ENCODE data around the gene MBOAT2. TPM values are rescaled to one million over a fixed set of nuclear protein-coding genes. Genes with fewer than 3 reads are reported as not detected.
A peak's percentile ranks its signal among the peaks of the same experiment; 100 is the strongest.
"Not testable (repeated sequence)": the region's sequence is repeated elsewhere in the genome, so short reads cannot be mapped to it uniquely, and the experiment has no call there.

The MBOAT2 gene
- total RNA-seq (2014; rRNA removed) (26.8 and 30.7 TPM in 2 replicates), Bru-seq, nascent RNA (percentile 86 among the genes with signal in this experiment), BruChase-seq, experiment 1, labeled RNA remaining after a 6-hour chase (percentile 73 among the genes with signal in this experiment), BruChase-seq, experiment 2, labeled RNA remaining after a 2-hour chase (percentile 71 among the genes with signal in this experiment)
- long read RNA-seq, full-length matches to known transcripts = 116 of 186 reads
- long read RNA-seq, partial matches to known transcripts = 3 of 186 reads
- long read RNA-seq, other reads (novel, unspliced or antisense) = 67 of 186 reads

DNA sequence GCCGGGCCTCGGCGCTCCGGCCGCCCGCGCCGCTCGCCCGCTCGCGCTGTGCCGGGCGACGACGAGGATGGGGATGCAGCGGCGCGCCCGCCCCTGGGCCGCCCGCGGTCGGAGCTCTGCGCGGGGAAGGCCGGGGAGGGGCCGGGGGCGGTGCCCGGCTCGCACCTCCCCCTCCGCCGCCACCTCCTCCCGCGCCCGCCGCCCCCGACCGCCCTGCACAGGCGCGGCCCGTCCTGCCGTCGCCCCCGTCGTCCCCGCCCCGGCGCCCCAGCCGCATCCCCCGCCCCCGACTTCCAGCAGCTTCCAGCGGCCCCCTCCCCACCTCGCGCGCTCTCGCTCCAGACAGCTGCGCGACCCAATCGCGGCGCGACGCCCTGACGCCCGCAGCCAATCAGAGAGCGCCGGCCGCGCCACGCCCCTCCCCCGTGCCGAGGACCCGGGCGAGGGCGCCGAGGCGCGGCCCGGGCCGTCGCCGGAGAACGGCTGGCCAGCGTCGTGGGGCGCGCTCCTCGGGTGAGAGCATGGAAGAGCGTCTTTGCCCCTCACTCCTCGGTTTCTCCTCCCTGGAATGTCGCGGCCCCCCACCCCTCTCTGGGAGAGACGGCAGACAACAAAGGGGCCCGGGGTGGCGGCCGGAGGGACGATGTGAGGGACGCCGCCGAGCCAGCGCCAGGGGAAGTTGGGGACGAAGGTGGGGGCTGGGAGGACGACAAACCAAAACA, at the start of gene MBOAT2:
TSS of gene MBOAT2 (minus strand) at position 69 of the 722 bp plus-strand sequence. CDS start 70 bp downstream, outside the sequence.
- intact Hi-C loops (cut with micrococcal nuclease) = loop anchor here (5.0 kb wide), 2 partner anchors 111 to 131 kb away; no protein-coding TSS in a partner anchor
- H3K36me3 ChIP-seq (ENCODE audit: low read depth, low read length) = no peaks in the 10 kb centered on the region
- peaks cover 40% of the 10 kb centered on the region for H3K4me1 ChIP-seq (ENCODE audit: insufficient read depth, low read length)
- H3K4me3 ChIP-seq (ENCODE audit: low read length) = peak within 1 kb of the TSS; percentile 91
- peak within 1 kb of the TSS; percentile 87 for H3K9ac ChIP-seq (ENCODE audit: low read length)
- ATAC-seq = peak; percentile 63
- peak; percentile 86 for DNase-seq
- H3K27ac ChIP-seq (ENCODE audit: low read length) = peak within 1 kb of the TSS; percentile 87
- no peaks in the 10 kb centered on the region for H3F3A ChIP-seq (ENCODE audit: low read length, unreplicated experiment)
- peaks cover 22% of the 10 kb centered on the region; the same call in 1 of the 2 replicates for H4K20me1 ChIP-seq (ENCODE audit: low read length)
- no peaks in the 10 kb centered on the region for H3K9me3 ChIP-seq (ENCODE audit: low read length)
- peak within 1 kb of the TSS; percentile 99 for H3K4me2 ChIP-seq (ENCODE audit: low read length)
- no peaks in the 10 kb centered on the region for H3K9me2 ChIP-seq (replicated peaks; ENCODE audit: low read length)
- H2AFZ ChIP-seq (ENCODE audit: low read length) = peak within 1 kb of the TSS; percentile 88
- POLR2A ChIA-PET (ENCODE audit: unreplicated experiment) = interaction anchor here (0.5 to 1.0 kb wide), 4 partner anchors 56 to 627 kb away, joined by 3 to 6 read pairs (median 4); partner anchors contain the start of gene YWHAQ
- H3K79me2 ChIP-seq (ENCODE audit: low read length) = peaks cover 42% of the 10 kb centered on the region
- TF ChIP-seq CTCF (conservative IDR thresholded peaks at IDR 0.05; ENCODE audit: low read depth, low read length) (no peak), EZH2phosphoT487 (IDR thresholded peaks at IDR 0.05; ENCODE audit: borderline replicate concordance, low read length) (no peak), EZH2 (IDR thresholded peaks at IDR 0.05; ENCODE audit: low read length, unreplicated experiment) (no peak)
- CTCF ChIA-PET = interaction anchor here (0.5 to 1.0 kb wide), 3 partner anchors 67 to 136 kb away, joined by 3 to 7 read pairs (median 5); no protein-coding TSS in a partner anchor
- H3K27me3 ChIP-seq (ENCODE audit: low read length) = no peaks in the 10 kb centered on the region
- no TSS peak for BruUV-seq (replicated peaks)

GRCh38 chr2:9052821-9053533, 49.5 kb upstream of the MBOAT2 start:
- Histone ChIP-seq H2AFZ (ENCODE audit: low read length) (no peak overlapping the region), H4K20me1 (ENCODE audit: low read length) (no peaks in the 10 kb centered on the region), H3K79me2 (ENCODE audit: low read length) (no peaks in the 10 kb centered on the region), H3K9me3 (ENCODE audit: low read length) (no peaks in the 10 kb centered on the region), H3K9ac (ENCODE audit: low read length) (no peak overlapping the region), H3K4me2 (ENCODE audit: low read length) (no peak overlapping the region), H3K4me1 (ENCODE audit: insufficient read depth, low read length) (peaks cover 6% of the 10 kb centered on the region; the same call in 1 of the 2 replicates), H3F3A (ENCODE audit: low read length, unreplicated experiment) (no peaks in the 10 kb centered on the region), H3K36me3 (ENCODE audit: low read depth, low read length) (no peaks in the 10 kb centered on the region), H3K9me2 (replicated peaks; ENCODE audit: low read length) (no peaks in the 10 kb centered on the region), H3K4me3 (ENCODE audit: low read length) (no peak overlapping the region), H3K27ac (ENCODE audit: low read length) (no peak overlapping the region), H3K27me3 (ENCODE audit: low read length) (no peaks in the 10 kb centered on the region)
- BruUV-seq (replicated peaks) = no TSS peak
- DNase-seq (no peak), ATAC-seq (no peak)
- intact Hi-C loops (cut with micrococcal nuclease) = no loop called here
- POLR2A ChIA-PET (ENCODE audit: unreplicated experiment) = no interaction called here
- CTCF ChIA-PET = no interaction called here
- TF ChIP-seq CTCF (conservative IDR thresholded peaks at IDR 0.05; ENCODE audit: low read depth, low read length) = no peak
- no peak for TF ChIP-seq EZH2 (IDR thresholded peaks at IDR 0.05; ENCODE audit: low read length, unreplicated experiment)
- TF ChIP-seq EZH2phosphoT487 (IDR thresholded peaks at IDR 0.05; ENCODE audit: borderline replicate concordance, low read length) = no peak

DNA sequence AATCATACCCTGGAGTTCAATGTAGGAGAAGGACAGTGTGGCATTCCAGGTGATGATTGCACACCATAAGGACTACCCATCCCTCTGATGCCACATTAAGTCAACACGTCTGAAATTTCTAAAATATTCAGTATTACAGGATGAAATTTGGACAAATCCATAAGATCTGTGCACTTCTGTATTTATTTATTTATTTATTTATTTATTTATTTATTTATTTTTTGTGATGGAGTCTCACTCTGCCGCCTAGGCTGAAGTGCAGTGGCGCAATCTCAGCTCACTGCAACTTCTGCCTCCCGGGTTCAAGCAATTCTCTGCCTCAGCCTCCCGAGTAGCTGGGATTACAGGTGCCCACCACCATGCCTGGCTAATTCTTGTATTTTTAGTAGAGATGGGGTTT, 48.0 kb upstream of the MBOAT2 start:
- CTCF ChIA-PET; intact Hi-C loops (cut with micrococcal nuclease); BruUV-seq (replicated peaks): not testable (repeated sequence)

More for the DNA sequence above, 48.0 kb upstream of the MBOAT2 start:
- H3F3A ChIP-seq (ENCODE audit: low read length, unreplicated experiment); POLR2A ChIA-PET (ENCODE audit: unreplicated experiment); H3K4me2 ChIP-seq (ENCODE audit: low read length); H3K9me2 ChIP-seq (replicated peaks; ENCODE audit: low read length); H3K4me3 ChIP-seq (ENCODE audit: low read length); H3K9me3 ChIP-seq (ENCODE audit: low read length); H3K9ac ChIP-seq (ENCODE audit: low read length); H3K4me1 ChIP-seq (ENCODE audit: insufficient read depth, low read length); H3K27me3 ChIP-seq (ENCODE audit: low read length); H2AFZ ChIP-seq (ENCODE audit: low read length); DNase-seq; H4K20me1 ChIP-seq (ENCODE audit: low read length); H3K36me3 ChIP-seq (ENCODE audit: low read depth, low read length); ATAC-seq; H3K27ac ChIP-seq (ENCODE audit: low read length); H3K79me2 ChIP-seq (ENCODE audit: low read length): not testable (repeated sequence)
